Fibroblast of mammary gland (primary cell): ENCODE measurements around the gene ACOX2.

ENCODE experiments used
- DNase-seq: peaks from one replicate; pipeline ENCODE4 v3.0.0-alpha.2; 2010; ENCODE audit warnings: low read depth
- H3K4me3 ChIP-seq: 2 replicates; pipeline ENCODE4 v1.5.1; 2011; ENCODE audit warnings: low read depth, mild to moderate bottlenecking, low read length, moderate library complexity; ENCODE audit not compliant: control insufficient read depth
- TF ChIP-seq, protein P1 (sequence below): conservative IDR thresholded peaks from 2 replicates; pipeline ENCODE4 v1.5.1; 2011; ENCODE audit warnings: low read depth, low read length, inconsistent platforms; ENCODE audit not compliant: control insufficient read depth, insufficient read depth

Gene ACOX2

DNA sequence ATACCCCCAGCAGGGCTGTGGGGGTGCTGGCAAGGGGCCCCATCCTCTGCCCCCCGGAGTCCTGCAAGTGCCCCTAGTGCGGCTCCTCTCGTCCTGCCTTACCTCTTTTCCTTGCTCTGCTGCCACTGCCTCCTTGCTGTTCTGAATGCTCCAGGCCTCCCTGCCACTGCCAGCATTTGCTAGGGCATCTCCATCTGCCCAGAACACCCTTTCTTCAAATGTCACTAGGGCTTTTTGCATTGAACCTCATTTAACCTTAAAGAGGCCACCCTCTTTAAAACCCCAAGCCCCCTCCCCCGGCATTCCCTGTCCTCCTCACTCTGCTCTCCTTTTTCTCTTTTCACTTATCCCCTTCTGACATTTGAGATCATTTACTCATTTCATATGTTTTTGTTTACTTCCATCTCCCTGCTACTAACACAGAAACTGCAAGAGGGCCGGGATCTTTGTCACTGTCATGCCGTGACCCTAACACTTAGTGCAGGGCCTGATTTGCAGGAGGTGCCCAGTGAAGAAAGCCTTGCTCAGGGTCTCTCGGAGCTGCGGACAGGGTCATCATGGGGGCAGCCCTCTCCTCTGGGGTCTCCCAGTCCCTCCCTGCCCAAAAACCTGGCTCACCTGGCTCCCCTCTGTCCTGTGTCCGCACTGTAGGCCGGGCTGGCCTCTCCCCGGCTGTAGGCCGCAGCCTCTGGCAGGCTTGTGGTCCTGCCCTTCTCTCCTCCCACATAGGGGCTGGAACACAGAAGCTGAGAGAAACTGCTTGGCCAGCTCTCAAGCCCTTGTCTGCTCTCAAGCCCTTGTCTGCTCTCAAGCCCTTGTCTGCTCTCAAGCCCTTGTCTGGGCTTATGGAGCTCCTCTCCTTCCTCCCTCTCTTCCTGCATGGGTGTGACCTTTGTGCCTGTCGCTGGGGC, at the start of gene ACOX2:
ACOX2 (minus strand) TSS at position 690 of the 911 bp plus-strand sequence. CDS start 2,084 bp downstream, outside the sequence.
- TF ChIP-seq, protein P1, sequence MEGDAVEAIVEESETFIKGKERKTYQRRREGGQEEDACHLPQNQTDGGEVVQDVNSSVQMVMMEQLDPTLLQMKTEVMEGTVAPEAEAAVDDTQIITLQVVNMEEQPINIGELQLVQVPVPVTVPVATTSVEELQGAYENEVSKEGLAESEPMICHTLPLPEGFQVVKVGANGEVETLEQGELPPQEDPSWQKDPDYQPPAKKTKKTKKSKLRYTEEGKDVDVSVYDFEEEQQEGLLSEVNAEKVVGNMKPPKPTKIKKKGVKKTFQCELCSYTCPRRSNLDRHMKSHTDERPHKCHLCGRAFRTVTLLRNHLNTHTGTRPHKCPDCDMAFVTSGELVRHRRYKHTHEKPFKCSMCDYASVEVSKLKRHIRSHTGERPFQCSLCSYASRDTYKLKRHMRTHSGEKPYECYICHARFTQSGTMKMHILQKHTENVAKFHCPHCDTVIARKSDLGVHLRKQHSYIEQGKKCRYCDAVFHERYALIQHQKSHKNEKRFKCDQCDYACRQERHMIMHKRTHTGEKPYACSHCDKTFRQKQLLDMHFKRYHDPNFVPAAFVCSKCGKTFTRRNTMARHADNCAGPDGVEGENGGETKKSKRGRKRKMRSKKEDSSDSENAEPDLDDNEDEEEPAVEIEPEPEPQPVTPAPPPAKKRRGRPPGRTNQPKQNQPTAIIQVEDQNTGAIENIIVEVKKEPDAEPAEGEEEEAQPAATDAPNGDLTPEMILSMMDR, result no peak
- peak; percentile 67 for DNase-seq
- H3K4me3 ChIP-seq, result peak within 1 kb of the TSS; percentile 30

DNA sequence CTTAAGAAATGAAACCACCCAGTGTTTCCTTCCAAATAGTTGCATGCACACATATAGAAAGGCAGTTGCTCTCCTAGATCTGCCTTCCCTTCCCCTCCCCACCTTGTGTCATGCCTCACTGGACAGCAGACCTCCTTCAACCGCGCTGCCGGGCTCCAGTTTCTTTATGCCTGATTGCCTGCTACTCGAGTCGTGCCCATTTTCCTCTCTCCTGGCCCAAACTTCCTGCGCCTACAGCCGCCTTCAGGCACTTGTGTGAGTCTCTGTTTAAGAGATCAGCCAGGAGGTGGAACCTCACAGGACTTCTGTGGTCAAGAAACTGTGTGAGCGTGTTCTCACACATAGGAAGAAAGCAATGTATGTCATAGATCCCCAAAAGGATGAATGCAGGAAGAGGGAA, 49.0 kb upstream of the ACOX2 start:
- TF ChIP-seq, protein P1, result no peak
- H3K4me3 ChIP-seq, result no peak overlapping the region

DNA sequence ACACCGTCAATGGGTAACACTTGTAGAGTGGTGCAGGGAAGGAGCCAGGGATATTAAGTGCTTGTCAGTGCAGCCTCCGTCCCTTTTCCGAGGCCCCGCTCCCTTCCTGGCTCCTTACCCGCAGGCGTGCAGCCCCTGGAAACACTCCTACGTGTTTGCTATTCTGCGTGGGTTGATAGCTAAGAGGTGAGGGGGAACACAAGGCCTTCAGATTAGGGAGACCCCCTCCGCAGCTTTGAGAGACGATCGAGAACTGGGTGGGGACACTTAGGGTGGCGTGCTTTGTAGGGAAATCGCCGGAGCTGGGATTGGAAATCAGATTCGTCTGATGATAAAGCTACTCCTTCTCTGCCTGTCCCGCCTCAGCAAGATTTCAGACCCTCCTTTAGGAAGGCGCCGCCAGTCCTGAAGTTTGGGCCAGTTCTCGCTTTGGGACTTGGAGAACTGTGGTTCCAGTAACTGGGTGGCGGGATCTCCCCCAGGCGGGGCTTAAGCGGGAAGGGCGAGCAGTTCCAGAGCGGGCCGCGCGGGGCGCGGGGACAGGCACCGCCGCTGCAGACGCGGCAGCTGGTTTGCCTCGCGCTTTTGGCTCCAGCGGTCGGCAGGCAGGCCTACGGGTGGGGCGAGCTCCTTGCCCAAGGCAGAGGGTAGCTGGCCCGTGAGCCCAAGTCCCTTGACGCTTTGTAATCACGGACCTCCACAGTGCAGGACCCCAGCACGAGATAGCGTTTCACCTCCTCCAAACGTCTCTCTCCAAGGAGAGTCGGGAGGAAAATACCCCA, 48.2 kb upstream of the ACOX2 start:
- peak; percentile 59 for DNase-seq
- H3K4me3 ChIP-seq, result peak overlapping the region; percentile 67
- TF ChIP-seq, protein P1, result peak; percentile 54

More for the DNA sequence above, 49.0 kb upstream of the ACOX2 start:
- no peak for DNase-seq

DNA sequence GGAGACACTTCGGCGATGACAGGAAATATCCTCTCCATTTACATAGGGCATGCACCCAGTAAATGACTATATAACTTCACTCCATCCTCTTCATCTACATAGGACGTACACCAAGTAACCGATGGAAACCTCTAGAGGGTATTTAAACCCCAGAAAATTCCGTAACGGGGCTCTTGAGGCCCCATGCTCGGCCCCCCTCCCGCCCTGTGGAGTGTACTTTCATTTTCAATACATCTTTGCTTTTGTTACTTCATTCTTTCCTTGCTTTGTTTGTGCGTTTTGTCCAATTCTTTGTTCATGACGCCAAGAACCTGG, 47.7 kb upstream of the ACOX2 start:
- H3K4me3 ChIP-seq, result peak overlapping the region; percentile 67
- TF ChIP-seq, protein P1, result no peak
- DNase-seq, result no peak

DNA sequence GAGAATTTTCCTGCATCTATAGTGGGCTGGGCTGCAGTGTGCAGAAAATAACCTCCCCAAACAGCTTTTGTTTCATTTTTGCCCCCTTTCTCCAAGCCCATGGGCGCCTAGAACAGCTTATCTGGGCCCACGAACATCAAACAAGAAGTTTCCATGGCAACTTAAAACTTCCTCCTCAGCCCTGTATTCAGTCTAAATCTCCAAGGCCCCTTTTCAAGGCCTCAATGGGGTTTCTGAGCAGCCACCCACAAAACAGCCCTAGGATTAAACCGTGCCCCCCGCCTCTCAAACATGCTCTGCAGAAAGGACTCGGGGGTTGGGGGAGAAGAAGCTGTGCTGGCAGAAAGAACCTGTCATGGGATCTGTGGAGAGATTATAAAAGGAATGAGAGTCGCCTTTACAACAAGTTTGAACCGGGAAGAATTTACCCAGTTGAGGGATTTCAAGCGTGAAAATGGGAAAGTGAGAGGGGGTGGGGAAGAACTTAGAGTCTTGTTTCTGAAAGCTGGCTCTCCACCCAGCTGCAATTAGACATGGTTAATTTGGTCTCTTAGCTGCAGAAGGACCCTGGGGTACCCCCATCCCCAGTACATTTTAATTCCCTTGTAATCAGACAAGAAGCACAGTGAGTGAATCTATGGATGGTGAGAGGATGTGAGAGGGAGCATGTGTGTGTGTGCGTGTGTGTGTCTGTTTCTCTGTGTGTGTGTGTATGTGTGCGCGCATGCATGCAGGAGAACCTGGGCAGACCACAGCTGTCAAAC, 44.5 kb upstream of the ACOX2 start:
- H3K4me3 ChIP-seq, result no peak overlapping the region

More for the DNA sequence above, 44.5 kb upstream of the ACOX2 start:
- TF ChIP-seq, protein P1, result no peak
- no peak for DNase-seq
